GM23338 (cell line): ENCODE measurements around the gene LPCAT3. TPM values are rescaled to one million over a fixed set of nuclear protein-coding genes. Genes with fewer than 3 reads are reported as not detected.

ENCODE experiments used
- ATAC-seq: fragments of 200-7000 bp; cut with Tn5 transposase; 3 replicates; pipeline ENCODE4 v1.9.1; 2020
- DNase-seq: peaks from one replicate; pipeline ENCODE4 v3.0.0-alpha.2; 2015; ENCODE audit warnings: low spot score
- H2AFZ ChIP-seq: fragments of 200-600 bp; sonication (generic); 2 replicates; pipeline ENCODE4 v1.8.0; 2016; ENCODE audit warnings: antibody characterized with exemption, mild to moderate bottlenecking, moderate library complexity
- H3F3A ChIP-seq: fragments of 200-600 bp; sonication (generic); replicated peaks from 2 replicates; pipeline ENCODE4 v1.8.0; 2017; ENCODE audit warnings: antibody characterized with exemption, mixed run types, low read depth
- H3K27ac ChIP-seq: fragments of 200-600 bp; sonication (generic); 2 replicates; pipeline ENCODE4 v1.6.1; 2016; ENCODE audit warnings: low read depth
- H3K27me3 ChIP-seq: fragments of 200-600 bp; sonication (generic); 2 replicates; pipeline ENCODE4 v1.8.0; 2016; ENCODE audit warnings: mild to moderate bottlenecking, mixed run types, moderate library complexity; ENCODE audit not compliant: insufficient read depth
- H3K36me3 ChIP-seq: fragments of 200-600 bp; sonication (generic); 2 replicates; pipeline ENCODE4 v1.8.0; 2016; ENCODE audit warnings: mild to moderate bottlenecking; ENCODE audit not compliant: insufficient read depth
- H3K4me1 ChIP-seq: fragments of 200-600 bp; sonication (generic); 2 replicates; pipeline ENCODE4 v1.8.0; 2016; ENCODE audit warnings: mild to moderate bottlenecking, moderate library complexity; ENCODE audit not compliant: insufficient read depth
- H3K4me2 ChIP-seq: fragments of 200-600 bp; sonication (generic); 2 replicates; pipeline ENCODE4 v1.7.1; 2017; ENCODE audit warnings: mixed run types
- H3K4me3 ChIP-seq: fragments of 200-600 bp; sonication (generic); 2 replicates; pipeline ENCODE4 v1.6.1; 2016; ENCODE audit warnings: mixed run types
- H3K79me2 ChIP-seq: fragments of 200-600 bp; sonication (generic); replicated peaks from 2 replicates; pipeline ENCODE4 v1.8.0; 2017; ENCODE audit warnings: mild to moderate bottlenecking; ENCODE audit not compliant: insufficient read depth
- H3K9me2 ChIP-seq: fragments of 200-600 bp; sonication (generic); 2 replicates; pipeline ENCODE4 v1.8.0; 2017; ENCODE audit not compliant: insufficient read depth
- H4K20me1 ChIP-seq: fragments of 200-600 bp; sonication (generic); replicated peaks from 2 replicates; pipeline ENCODE4 v1.8.0; 2017; ENCODE audit warnings: mild to moderate bottlenecking; ENCODE audit not compliant: insufficient read depth
- H3K27ac Mint-ChIP-seq: 2 replicates; pipeline ENCODE4 v1.8.0; 2020; ENCODE audit warnings: inconsistent platforms, mild to moderate bottlenecking, moderate library complexity, mixed read lengths
- H3K27me3 Mint-ChIP-seq: 3 replicates; pipeline ENCODE4 v1.8.0; 2022; ENCODE audit warnings: low read depth, mild to moderate bottlenecking, moderate library complexity, mixed read lengths, inconsistent platforms; ENCODE audit not compliant: insufficient read depth, poor library complexity
- H3K36me3 Mint-ChIP-seq: 3 replicates; pipeline ENCODE4 v1.8.0; 2021; ENCODE audit warnings: low read depth, mild to moderate bottlenecking, inconsistent platforms, moderate library complexity, mixed read lengths
- H3K4me1 Mint-ChIP-seq: 3 replicates; pipeline ENCODE4 v1.8.0; 2020; ENCODE audit warnings: mild to moderate bottlenecking, inconsistent platforms, mixed read lengths
- H3K4me3 Mint-ChIP-seq: 3 replicates; pipeline ENCODE4 v1.8.0; 2021; ENCODE audit warnings: moderate library complexity, mild to moderate bottlenecking, inconsistent platforms, mixed read lengths
- H3K9me3 Mint-ChIP-seq: 3 replicates; pipeline ENCODE4 v1.8.0; 2020; ENCODE audit warnings: moderate library complexity, mild to moderate bottlenecking, inconsistent platforms, mixed read lengths
- EZH2phosphoT487 ChIP-seq: fragments of 200-600 bp; sonication (generic); IDR thresholded peaks from one replicate; pipeline ENCODE4 v1.8.1; 2018; ENCODE audit warnings: antibody characterized with exemption; ENCODE audit not compliant: unreplicated experiment
- NANOG ChIP-seq: IDR thresholded peaks from 2 replicates; pipeline ENCODE4 v1.6.1; 2016; ENCODE audit warnings: antibody characterized with exemption, borderline replicate concordance
- polyA plus RNA-seq: library from polyadenylated mRNA; unstranded; fragments of >200 nt; fragmentation: Nextera tagmentation; extraction: Ambion mirVana; gene quantifications from 2 replicates; pipeline ENCODE4 v1.2.1, GENCODE V29; 2016
- total RNA-seq: library from RNA; depleted of rRNA; stranded (reverse); fragments of >200 nt; shearing (Covaris generic); gene quantifications from 2 replicates; pipeline ENCODE4 v1.2.3, GENCODE V29; 2014
- TF ChIP-seq, protein P1 (sequence below): fragments of 250-450 bp; sonication (Bioruptor Pico); IDR thresholded peaks from 2 replicates; pipeline ENCODE4 v1.5.0; 2020; ENCODE audit warnings: mild to moderate bottlenecking, moderate library complexity
- TF ChIP-seq, protein P2 (sequence below), 2 experiments: fragments of 200-600 bp in 1 of 2; sonication (generic) in 1 of 2; conservative IDR thresholded peaks; 2 replicates each; pipeline versions ENCODE4 v1.5.1 to v1.6.1; 2016 to 2017; ENCODE audit warnings: antibody characterized with exemption in 2 of 2, low read depth in 2 of 2, mild to moderate bottlenecking in 2 of 2, moderate library complexity in 1 of 2

Gene LPCAT3
- total and polyA plus RNA-seq, 2 experiments from 2014 or later = 21.4 to 51.5 TPM

DNA sequence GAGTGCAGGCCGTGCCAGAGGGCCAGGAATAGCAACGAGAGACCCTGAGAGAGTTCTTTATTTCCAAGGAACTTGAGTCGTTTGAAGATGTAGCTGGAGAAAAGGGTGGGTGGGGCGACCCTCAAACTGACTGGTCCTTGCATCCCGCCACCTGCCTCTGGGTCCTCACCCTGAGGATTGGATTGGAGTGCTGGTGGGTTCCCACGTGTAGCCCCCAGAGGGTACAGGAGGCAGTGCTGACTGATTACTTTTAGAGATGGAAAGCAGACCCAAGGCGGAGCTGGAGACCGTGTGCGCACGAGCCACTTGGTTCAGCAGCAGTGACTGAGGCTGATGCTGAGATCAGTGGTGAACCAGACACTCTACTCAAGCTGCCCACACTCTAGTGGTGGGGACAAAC is 40.6 kb downstream of the LPCAT3 start:
- H3K79me2 ChIP-seq = peaks cover 9% of the 10 kb centered on the region
- H3K27ac ChIP-seq = no peak overlapping the region
- peaks cover 89% of the 10 kb centered on the region for H3K36me3 Mint-ChIP-seq
- H3K27me3 Mint-ChIP-seq = peaks cover 12% of the 10 kb centered on the region
- H3K4me2 ChIP-seq = no peak overlapping the region
- H3F3A ChIP-seq = peaks cover 35% of the 10 kb centered on the region
- DNase-seq (no peak), ATAC-seq (no peak)
- H3K9me2 ChIP-seq = no peaks in the 10 kb centered on the region
- H2AFZ ChIP-seq = no peak overlapping the region
- H3K27ac Mint-ChIP-seq = peak overlapping the region; percentile 47; the same call in 1 of the 2 replicates
- no peaks in the 10 kb centered on the region for H3K27me3 ChIP-seq
- no peak overlapping the region for H3K4me3 ChIP-seq
- H4K20me1 ChIP-seq = peaks cover 20% of the 10 kb centered on the region
- no peaks in the 10 kb centered on the region; the same call in 1 of the 2 replicates for H3K4me1 ChIP-seq
- H3K36me3 ChIP-seq = peaks cover 30% of the 10 kb centered on the region
- H3K4me3 Mint-ChIP-seq = no peak overlapping the region
- H3K9me3 Mint-ChIP-seq = no peaks in the 10 kb centered on the region
- TF ChIP-seq EZH2phosphoT487 = no peak
- TF ChIP-seq, protein P1, sequence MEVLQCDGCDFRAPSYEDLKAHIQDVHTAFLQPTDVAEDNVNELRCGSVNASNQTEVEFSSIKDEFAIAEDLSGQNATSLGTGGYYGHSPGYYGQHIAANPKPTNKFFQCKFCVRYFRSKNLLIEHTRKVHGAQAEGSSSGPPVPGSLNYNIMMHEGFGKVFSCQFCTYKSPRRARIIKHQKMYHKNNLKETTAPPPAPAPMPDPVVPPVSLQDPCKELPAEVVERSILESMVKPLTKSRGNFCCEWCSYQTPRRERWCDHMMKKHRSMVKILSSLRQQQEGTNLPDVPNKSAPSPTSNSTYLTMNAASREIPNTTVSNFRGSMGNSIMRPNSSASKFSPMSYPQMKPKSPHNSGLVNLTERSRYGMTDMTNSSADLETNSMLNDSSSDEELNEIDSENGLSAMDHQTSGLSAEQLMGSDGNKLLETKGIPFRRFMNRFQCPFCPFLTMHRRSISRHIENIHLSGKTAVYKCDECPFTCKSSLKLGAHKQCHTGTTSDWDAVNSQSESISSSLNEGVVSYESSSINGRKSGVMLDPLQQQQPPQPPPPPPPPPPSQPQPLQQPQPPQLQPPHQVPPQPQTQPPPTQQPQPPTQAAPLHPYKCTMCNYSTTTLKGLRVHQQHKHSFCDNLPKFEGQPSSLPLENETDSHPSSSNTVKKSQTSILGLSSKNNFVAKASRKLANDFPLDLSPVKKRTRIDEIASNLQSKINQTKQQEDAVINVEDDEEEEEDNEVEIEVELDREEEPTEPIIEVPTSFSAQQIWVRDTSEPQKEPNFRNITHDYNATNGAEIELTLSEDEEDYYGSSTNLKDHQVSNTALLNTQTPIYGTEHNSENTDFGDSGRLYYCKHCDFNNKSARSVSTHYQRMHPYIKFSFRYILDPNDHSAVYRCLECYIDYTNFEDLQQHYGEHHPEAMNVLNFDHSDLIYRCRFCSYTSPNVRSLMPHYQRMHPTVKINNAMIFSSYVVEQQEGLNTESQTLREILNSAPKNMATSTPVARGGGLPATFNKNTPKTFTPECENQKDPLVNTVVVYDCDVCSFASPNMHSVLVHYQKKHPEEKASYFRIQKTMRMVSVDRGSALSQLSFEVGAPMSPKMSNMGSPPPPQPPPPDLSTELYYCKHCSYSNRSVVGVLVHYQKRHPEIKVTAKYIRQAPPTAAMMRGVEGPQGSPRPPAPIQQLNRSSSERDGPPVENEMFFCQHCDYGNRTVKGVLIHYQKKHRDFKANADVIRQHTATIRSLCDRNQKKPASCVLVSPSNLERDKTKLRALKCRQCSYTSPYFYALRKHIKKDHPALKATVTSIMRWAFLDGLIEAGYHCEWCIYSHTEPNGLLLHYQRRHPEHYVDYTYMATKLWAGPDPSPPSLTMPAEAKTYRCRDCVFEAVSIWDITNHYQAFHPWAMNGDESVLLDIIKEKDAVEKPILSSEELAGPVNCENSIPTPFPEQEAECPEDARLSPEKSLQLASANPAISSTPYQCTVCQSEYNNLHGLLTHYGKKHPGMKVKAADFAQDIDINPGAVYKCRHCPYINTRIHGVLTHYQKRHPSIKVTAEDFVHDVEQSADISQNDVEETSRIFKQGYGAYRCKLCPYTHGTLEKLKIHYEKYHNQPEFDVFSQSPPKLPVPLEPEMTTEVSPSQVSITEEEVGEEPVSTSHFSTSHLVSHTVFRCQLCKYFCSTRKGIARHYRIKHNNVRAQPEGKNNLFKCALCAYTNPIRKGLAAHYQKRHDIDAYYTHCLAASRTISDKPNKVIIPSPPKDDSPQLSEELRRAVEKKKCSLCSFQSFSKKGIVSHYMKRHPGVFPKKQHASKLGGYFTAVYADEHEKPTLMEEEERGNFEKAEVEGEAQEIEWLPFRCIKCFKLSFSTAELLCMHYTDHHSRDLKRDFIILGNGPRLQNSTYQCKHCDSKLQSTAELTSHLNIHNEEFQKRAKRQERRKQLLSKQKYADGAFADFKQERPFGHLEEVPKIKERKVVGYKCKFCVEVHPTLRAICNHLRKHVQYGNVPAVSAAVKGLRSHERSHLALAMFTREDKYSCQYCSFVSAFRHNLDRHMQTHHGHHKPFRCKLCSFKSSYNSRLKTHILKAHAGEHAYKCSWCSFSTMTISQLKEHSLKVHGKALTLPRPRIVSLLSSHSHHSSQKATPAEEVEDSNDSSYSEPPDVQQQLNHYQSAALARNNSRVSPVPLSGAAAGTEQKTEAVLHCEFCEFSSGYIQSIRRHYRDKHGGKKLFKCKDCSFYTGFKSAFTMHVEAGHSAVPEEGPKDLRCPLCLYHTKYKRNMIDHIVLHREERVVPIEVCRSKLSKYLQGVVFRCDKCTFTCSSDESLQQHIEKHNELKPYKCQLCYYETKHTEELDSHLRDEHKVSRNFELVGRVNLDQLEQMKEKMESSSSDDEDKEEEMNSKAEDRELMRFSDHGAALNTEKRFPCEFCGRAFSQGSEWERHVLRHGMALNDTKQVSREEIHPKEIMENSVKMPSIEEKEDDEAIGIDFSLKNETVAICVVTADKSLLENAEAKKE (CRISPR knock-in tag) = no peak
- H3K4me1 Mint-ChIP-seq = peaks cover 17% of the 10 kb centered on the region

DNA sequence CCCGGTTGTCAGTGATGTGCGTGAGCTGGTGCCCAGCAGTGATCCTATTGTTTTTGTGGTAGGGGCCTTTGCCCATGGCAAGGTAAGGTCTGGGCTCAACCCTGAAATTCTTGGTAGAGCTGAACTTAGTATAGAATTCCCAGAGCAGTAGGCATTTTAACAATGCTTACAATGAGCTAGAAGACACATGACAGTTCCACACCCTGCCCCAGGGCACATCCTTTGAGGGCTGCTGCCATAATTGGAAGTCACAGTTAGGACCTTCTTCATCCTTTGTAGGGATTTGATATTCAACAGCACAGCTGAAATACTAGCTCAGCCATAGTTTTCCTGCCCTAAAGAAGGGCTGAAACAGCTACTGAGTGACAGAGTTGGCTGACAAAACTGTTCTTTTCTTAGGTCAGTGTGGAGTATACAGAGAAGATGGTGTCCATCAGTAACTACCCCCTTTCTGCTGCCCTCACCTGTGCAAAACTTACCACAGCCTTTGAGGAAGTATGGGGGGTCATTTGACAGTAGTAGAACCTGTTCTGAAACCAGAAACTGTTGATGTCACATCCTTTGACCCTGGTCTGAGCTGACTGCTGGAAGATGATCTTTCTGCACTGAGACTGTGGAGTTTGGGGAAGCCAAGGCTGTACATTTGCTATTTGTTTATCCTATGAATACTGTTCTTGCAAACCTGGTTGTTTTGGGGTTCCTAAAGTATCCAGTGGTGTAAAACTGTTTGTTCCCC is 42.8 kb downstream of the LPCAT3 start:
- Mint-ChIP-seq H3K36me3 (peaks cover 85% of the 10 kb centered on the region), H3K27me3 (peaks cover 16% of the 10 kb centered on the region), H3K4me3 (no peak overlapping the region), H3K27ac (no peak overlapping the region), H3K4me1 (peaks cover 13% of the 10 kb centered on the region), H3K9me3 (peaks cover 2% of the 10 kb centered on the region; the same call in 1 of the 3 replicates)
- H4K20me1 ChIP-seq = peaks cover 20% of the 10 kb centered on the region
- no peak overlapping the region for H3K27ac ChIP-seq
- ATAC-seq = no peak
- no peak for DNase-seq
- H3F3A ChIP-seq = peaks cover 34% of the 10 kb centered on the region
- H3K4me1 ChIP-seq = peaks cover 9% of the 10 kb centered on the region; the same call in 1 of the 2 replicates
- no peak overlapping the region for H2AFZ ChIP-seq
- peaks cover 26% of the 10 kb centered on the region for H3K36me3 ChIP-seq
- no peaks in the 10 kb centered on the region for H3K27me3 ChIP-seq
- H3K9me2 ChIP-seq = no peaks in the 10 kb centered on the region
- H3K4me3 ChIP-seq = no peak overlapping the region
- H3K79me2 ChIP-seq = peaks cover 27% of the 10 kb centered on the region
- H3K4me2 ChIP-seq = no peak overlapping the region
- TF ChIP-seq, protein P2, sequence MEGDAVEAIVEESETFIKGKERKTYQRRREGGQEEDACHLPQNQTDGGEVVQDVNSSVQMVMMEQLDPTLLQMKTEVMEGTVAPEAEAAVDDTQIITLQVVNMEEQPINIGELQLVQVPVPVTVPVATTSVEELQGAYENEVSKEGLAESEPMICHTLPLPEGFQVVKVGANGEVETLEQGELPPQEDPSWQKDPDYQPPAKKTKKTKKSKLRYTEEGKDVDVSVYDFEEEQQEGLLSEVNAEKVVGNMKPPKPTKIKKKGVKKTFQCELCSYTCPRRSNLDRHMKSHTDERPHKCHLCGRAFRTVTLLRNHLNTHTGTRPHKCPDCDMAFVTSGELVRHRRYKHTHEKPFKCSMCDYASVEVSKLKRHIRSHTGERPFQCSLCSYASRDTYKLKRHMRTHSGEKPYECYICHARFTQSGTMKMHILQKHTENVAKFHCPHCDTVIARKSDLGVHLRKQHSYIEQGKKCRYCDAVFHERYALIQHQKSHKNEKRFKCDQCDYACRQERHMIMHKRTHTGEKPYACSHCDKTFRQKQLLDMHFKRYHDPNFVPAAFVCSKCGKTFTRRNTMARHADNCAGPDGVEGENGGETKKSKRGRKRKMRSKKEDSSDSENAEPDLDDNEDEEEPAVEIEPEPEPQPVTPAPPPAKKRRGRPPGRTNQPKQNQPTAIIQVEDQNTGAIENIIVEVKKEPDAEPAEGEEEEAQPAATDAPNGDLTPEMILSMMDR (conservative IDR thresholded peaks at IDR 0.05; ENCODE audit: low read depth in 2 of 2) = no peak
- TF ChIP-seq NANOG = no peak
